IMR-90 (cell line): ENCODE measurements around the gene DUSP11.

Source experiments
- CHD1 ChIP-seq: IDR thresholded peaks from 2 replicates; pipeline ENCODE4 v1.6.1; 2012; ENCODE audit warnings: low read depth, low read length, improper control_type of control experiment
- CTCF ChIP-seq: conservative IDR thresholded peaks from 2 replicates; pipeline ENCODE4 v1.5.1; 2012; ENCODE audit warnings: mild to moderate bottlenecking, low read depth, low read length, improper control_type of control experiment
- MAFK ChIP-seq: IDR thresholded peaks from 2 replicates; pipeline ENCODE4 v1.6.1; 2012; ENCODE audit warnings: low read depth, low read length, improper control_type of control experiment
- POLR2A ChIP-seq: IDR thresholded peaks from 2 replicates; pipeline ENCODE4 v1.6.1; 2012; ENCODE audit warnings: mild to moderate bottlenecking, low read depth, low read length
- USF2 ChIP-seq: fragments of 150-350 bp; IDR thresholded peaks from 2 replicates; pipeline ENCODE4 v1.6.1; 2017; ENCODE audit warnings: mild to moderate bottlenecking, antibody characterized with exemption, low read length, low read depth

GRCh38 chr2:73759285-73759764 lies 20.6 kb downstream of the DUSP11 start:
- no peak for TF ChIP-seq CTCF
- TF ChIP-seq USF2 = no peak
- no peak for TF ChIP-seq CHD1
- no peak for TF ChIP-seq MAFK
- no peak for TF ChIP-seq POLR2A
